Fibroblast of pulmonary artery (primary cell): ENCODE results near the gene SELENOP.
"Not testable (repeated sequence)": the region's sequence is repeated elsewhere in the genome, so short reads cannot be mapped to it uniquely, and the experiment has no call there.

ENCODE experiments used
- DNase-seq: peaks from one replicate; pipeline ENCODE4 v3.0.0-alpha.2; 2010; ENCODE audit warnings: low read depth
- H3K4me3 ChIP-seq: replicated peaks from 2 replicates; pipeline ENCODE4 v1.5.1; 2011; ENCODE audit warnings: low read depth, mild to moderate bottlenecking, control low read depth, low read length, moderate library complexity
- TF ChIP-seq, protein P1 (sequence below): IDR thresholded peaks from 2 replicates; pipeline ENCODE4 v1.5.1; 2011; ENCODE audit warnings: mild to moderate bottlenecking, control low read depth, low read length, inconsistent platforms; ENCODE audit errors: missing control alignments

SELENOP gene

DNA sequence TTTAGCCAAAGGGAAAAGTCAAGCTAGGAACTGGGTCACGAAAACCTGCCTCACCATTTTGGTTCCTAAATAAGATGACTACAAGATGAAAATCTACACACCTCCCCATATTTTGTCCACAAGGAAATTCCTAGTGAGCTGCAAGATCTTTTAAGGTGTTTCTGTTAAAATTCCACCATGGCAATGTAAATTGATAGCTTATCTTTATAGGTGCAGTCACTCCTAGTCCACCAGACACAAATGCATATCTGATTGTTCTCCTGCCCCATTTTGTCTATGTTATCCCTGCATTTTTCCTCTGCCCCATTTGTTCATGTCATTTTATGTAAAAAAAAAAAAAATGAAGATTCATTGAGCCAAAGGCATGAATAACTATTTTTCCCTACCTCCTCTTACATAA lies 41.1 kb upstream of the SELENOP start:
- TF ChIP-seq, protein P1, sequence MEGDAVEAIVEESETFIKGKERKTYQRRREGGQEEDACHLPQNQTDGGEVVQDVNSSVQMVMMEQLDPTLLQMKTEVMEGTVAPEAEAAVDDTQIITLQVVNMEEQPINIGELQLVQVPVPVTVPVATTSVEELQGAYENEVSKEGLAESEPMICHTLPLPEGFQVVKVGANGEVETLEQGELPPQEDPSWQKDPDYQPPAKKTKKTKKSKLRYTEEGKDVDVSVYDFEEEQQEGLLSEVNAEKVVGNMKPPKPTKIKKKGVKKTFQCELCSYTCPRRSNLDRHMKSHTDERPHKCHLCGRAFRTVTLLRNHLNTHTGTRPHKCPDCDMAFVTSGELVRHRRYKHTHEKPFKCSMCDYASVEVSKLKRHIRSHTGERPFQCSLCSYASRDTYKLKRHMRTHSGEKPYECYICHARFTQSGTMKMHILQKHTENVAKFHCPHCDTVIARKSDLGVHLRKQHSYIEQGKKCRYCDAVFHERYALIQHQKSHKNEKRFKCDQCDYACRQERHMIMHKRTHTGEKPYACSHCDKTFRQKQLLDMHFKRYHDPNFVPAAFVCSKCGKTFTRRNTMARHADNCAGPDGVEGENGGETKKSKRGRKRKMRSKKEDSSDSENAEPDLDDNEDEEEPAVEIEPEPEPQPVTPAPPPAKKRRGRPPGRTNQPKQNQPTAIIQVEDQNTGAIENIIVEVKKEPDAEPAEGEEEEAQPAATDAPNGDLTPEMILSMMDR: no peak
- no peak overlapping the region for H3K4me3 ChIP-seq

DNA sequence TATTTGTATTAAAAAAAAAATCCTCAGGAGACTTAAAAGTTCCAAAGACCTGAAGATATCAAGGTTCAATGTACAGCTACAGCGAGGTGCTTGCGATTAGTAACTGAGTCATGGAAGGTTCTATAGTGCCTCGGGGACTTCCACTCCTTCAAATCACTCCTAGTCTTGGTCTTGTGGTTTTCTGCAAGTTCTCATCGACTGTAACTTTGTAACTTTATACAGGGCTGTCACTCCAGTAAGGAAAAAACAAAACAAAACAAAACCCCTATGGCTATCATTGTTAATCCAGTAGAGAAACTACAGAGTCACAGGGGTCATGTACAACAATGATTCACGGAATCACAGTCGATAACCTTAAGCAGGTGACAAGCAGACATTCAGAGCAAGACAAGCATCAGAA lies 39.8 kb upstream of the SELENOP start:
- DNase-seq: no peak
- TF ChIP-seq, protein P1: no peak
- H3K4me3 ChIP-seq: no peak overlapping the region

More for the DNA sequence above, 41.1 kb upstream of the SELENOP start:
- no peak for DNase-seq

GRCh38 chr5:42848545-42848944 lies 36.9 kb upstream of the SELENOP start:
- no peak overlapping the region for H3K4me3 ChIP-seq
- DNase-seq: no peak
- TF ChIP-seq, protein P1: no peak

DNA sequence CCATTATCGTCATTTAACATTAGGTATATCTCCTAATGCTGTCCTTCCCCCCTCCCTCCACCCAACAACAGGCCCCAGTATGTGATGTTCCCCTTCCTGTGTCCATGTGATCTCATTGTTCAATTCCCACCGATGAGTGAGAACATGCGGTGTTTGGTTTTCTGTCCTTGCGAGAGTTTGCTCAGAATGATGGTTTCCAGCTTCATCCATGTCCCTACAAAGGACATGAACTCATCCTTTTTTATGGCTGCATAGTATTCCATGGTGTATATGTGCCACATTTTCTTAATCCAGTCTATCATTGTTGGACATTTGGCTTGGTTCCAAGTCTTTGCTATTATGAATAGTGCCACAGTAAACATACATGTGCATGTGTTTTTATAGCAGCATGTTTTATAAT lies 32.7 kb upstream of the SELENOP start:
- DNase-seq: not testable (repeated sequence)

GRCh38 chr5:42843675-42844292 lies 32.1 kb upstream of the SELENOP start:
- TF ChIP-seq, protein P1: no peak
- no peak for DNase-seq

More for the DNA sequence above, 32.7 kb upstream of the SELENOP start:
- not testable (repeated sequence) for H3K4me3 ChIP-seq

DNA sequence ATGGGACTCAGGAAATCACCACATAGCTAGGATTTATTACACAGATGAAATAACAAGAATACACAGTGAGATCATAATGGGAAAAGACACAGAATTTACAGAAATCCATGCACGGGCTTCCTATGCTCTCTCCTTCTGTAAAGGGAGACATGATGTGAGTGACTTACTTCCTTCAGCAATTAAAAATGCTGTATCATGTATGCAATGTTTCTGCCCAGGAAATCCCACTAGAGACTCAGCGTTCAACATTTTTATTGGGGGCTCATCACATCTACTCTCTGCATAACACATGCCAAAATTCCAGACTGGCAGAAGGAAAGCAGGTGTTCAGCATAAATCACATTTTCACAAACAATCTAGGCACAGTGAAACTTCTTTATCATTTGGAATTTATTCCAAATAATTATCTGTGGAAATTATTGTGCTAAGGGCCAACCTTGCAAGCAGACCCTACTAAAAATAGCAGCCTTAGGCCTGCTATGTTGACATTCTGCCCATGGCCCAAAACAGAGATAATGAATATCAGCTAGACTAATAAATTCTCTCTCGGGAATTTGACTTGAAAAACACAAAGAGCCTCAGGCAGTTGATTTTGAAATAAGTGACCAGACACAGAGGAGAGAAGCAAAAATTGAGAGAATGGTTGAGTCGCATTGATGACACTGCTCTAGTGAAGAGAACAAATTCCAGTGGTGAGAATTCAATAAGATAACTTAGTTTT lies 31.4 kb upstream of the SELENOP start:
- TF ChIP-seq, protein P1: no peak
- H3K4me3 ChIP-seq: no peak overlapping the region
- peak; percentile 9 for DNase-seq

More at GRCh38 chr5:42843675-42844292, 32.1 kb upstream of the SELENOP start:
- H3K4me3 ChIP-seq: no peak overlapping the region

- TF ChIP-seq, protein P1: no peak
- no peak overlapping the region for H3K4me3 ChIP-seq
- DNase-seq: no peak
Observed at GRCh38 chr5:42840842-42841567, 29.3 kb upstream of the SELENOP start.
